RWPE2 (cell line): Measurements from ENCODE around the gene BMP2K.

Experiments used
- ATAC-seq: fragments of 200-7000 bp; cut with Tn5 transposase; 3 replicates; pipeline ENCODE4 v1.9.1; 2021; ENCODE audit warnings: low read depth
- DNase-seq: peaks from one replicate; pipeline ENCODE4 v3.0.0-alpha.2; 2020; ENCODE audit warnings: low spot score
- H3K27ac ChIP-seq: fragments of 450-650 bp; 2 replicates; pipeline ENCODE4 v1.5.1; 2017; ENCODE audit warnings: mild to moderate bottlenecking; ENCODE audit not compliant: poor library complexity, severe bottlenecking
- H3K27me3 ChIP-seq: fragments of 250-450 bp; sonication (Bioruptor Pico); 2 replicates; pipeline ENCODE4 v1.5.1; 2021; ENCODE audit warnings: mild to moderate bottlenecking, moderate library complexity; ENCODE audit not compliant: insufficient read depth, poor library complexity, severe bottlenecking
- H3K36me3 ChIP-seq: fragments of 250-450 bp; sonication (Bioruptor Pico); 2 replicates; pipeline ENCODE4 v1.5.1; 2020; ENCODE audit warnings: low read depth, mild to moderate bottlenecking, moderate library complexity
- H3K4me1 ChIP-seq: fragments of 250-450 bp; sonication (Bioruptor Pico); 2 replicates; pipeline ENCODE4 v1.5.1; 2021; ENCODE audit warnings: mild to moderate bottlenecking, moderate library complexity; ENCODE audit not compliant: insufficient read depth, poor library complexity, severe bottlenecking
- H3K4me3 ChIP-seq: fragments of 250-450 bp; sonication (Bioruptor Pico); 2 replicates; pipeline ENCODE4 v1.5.1; 2021; ENCODE audit warnings: mild to moderate bottlenecking, moderate library complexity; ENCODE audit not compliant: severe bottlenecking
- H3K9me3 ChIP-seq: fragments of 250-450 bp; sonication (Bioruptor Pico); 2 replicates; pipeline ENCODE4 v1.5.1; 2021; ENCODE audit warnings: mild to moderate bottlenecking, moderate library complexity; ENCODE audit not compliant: severe bottlenecking
- CTCF ChIP-seq: fragments of 450-650 bp; IDR thresholded peaks from one replicate; pipeline ENCODE4 v1.5.1; 2017; ENCODE audit warnings: mild to moderate bottlenecking, moderate library complexity; ENCODE audit not compliant: poor library complexity, severe bottlenecking

Gene BMP2K

GRCh38 chr4:78776079-78776728, at the start of gene BMP2K:
Gene BMP2K (plus strand): TSS chr4:78776350. CDS start chr4:78776544, 194 bp downstream.
- no peaks in the 10 kb centered on the region for H3K27me3 ChIP-seq
- peaks cover 14% of the 10 kb centered on the region for H3K4me1 ChIP-seq
- no peaks in the 10 kb centered on the region for H3K36me3 ChIP-seq
- no peak for TF ChIP-seq CTCF
- DNase-seq (peak; percentile 70), ATAC-seq (peak; percentile 73)
- peak within 1 kb of the TSS; percentile 96 for H3K4me3 ChIP-seq
- H3K27ac ChIP-seq = peak within 1 kb of the TSS; percentile 82
- no peaks in the 10 kb centered on the region for H3K9me3 ChIP-seq

GRCh38 chr4:78726546-78726945, 49.6 kb upstream of the BMP2K start:
- Histone ChIP-seq H3K4me1 (no peaks in the 10 kb centered on the region), H3K27ac (no peak overlapping the region), H3K27me3 (no peaks in the 10 kb centered on the region), H3K9me3 (no peaks in the 10 kb centered on the region), H3K4me3 (no peak overlapping the region), H3K36me3 (no peaks in the 10 kb centered on the region)
- ATAC-seq (no peak), DNase-seq (no peak)
- no peak for TF ChIP-seq CTCF

- DNase-seq (no peak), ATAC-seq (no peak)
- Histone ChIP-seq H3K4me3 (no peak overlapping the region), H3K27me3 (no peaks in the 10 kb centered on the region), H3K9me3 (no peaks in the 10 kb centered on the region), H3K27ac (no peak overlapping the region), H3K4me1 (no peaks in the 10 kb centered on the region), H3K36me3 (no peaks in the 10 kb centered on the region)
- no peak for TF ChIP-seq CTCF
Measured at GRCh38 chr4:78732332-78733104, 43.6 kb upstream of the BMP2K start.

GRCh38 chr4:78734441-78735162, 41.5 kb upstream of the BMP2K start:
- Histone ChIP-seq H3K4me1 (no peaks in the 10 kb centered on the region), H3K9me3 (no peaks in the 10 kb centered on the region), H3K36me3 (no peaks in the 10 kb centered on the region), H3K27me3 (no peaks in the 10 kb centered on the region), H3K27ac (no peak overlapping the region), H3K4me3 (no peak overlapping the region)
- no peak for TF ChIP-seq CTCF
- DNase-seq (no peak), ATAC-seq (no peak)
